Keratinocyte (primary cell): Measurements from ENCODE around the gene TRABD2B.

Experiments used
- EZH2 ChIP-seq: IDR thresholded peaks from one replicate; pipeline ENCODE4 v1.6.1; 2012; ENCODE audit warnings: inconsistent platforms, mild to moderate bottlenecking, low read length, moderate library complexity
- TF ChIP-seq, protein P1 (sequence below), 3 experiments: IDR thresholded peaks in 1 of 3; conservative IDR thresholded peaks in 1 of 3; optimal IDR thresholded peaks in 1 of 3; 2 replicates in 2 of 3; 3 replicates in 1 of 3; pipeline versions ENCODE3 to v1.5.1; 2011; ENCODE audit warnings: low read length in 3 of 3, mild to moderate bottlenecking in 3 of 3, moderate library complexity in 2 of 3, control low read depth in 1 of 3, inconsistent platforms in 1 of 3; ENCODE audit not compliant: insufficient read depth in 2 of 3; ENCODE audit errors: extremely low read depth in 1 of 3

DNA sequence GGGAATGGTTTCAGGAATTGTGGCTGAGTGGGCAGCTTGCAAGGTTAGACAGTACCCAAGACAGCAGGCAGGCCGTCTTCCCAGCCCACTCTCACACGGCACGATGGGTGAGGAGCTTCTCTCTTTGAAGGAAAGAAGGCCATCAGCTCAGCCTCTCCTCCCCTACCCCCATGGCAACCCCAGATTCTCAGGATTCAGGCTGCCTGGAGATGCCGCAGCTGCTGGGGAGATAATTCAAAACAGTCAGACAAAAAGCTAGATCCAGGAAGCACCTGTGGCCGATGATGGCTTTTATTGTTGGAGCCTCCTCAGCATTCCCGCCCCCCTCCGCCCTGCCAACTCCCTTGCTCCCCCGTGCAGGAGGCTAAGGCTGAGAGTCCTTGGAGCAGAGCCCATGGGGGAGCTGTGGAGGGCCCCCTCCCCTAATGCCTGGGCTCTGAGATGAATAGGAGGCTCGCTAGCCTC is 220.5 kb downstream of the TRABD2B start:
- TF ChIP-seq EZH2 = no peak
- TF ChIP-seq, protein P1, sequence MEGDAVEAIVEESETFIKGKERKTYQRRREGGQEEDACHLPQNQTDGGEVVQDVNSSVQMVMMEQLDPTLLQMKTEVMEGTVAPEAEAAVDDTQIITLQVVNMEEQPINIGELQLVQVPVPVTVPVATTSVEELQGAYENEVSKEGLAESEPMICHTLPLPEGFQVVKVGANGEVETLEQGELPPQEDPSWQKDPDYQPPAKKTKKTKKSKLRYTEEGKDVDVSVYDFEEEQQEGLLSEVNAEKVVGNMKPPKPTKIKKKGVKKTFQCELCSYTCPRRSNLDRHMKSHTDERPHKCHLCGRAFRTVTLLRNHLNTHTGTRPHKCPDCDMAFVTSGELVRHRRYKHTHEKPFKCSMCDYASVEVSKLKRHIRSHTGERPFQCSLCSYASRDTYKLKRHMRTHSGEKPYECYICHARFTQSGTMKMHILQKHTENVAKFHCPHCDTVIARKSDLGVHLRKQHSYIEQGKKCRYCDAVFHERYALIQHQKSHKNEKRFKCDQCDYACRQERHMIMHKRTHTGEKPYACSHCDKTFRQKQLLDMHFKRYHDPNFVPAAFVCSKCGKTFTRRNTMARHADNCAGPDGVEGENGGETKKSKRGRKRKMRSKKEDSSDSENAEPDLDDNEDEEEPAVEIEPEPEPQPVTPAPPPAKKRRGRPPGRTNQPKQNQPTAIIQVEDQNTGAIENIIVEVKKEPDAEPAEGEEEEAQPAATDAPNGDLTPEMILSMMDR (optimal IDR thresholded peaks at IDR 0.05 in 1 of 3, IDR thresholded peaks at IDR 0.05 in 1 of 3, conservative IDR thresholded peaks at IDR 0.05 in 1 of 3; ENCODE audit: extremely low read depth in 1 of 3, insufficient read depth in 2 of 3, low read length in 3 of 3) = no peak
